ENCODE measurements around the gene SYT9. TPM values are rescaled to one million over a fixed set of nuclear protein-coding genes. Genes with fewer than 3 reads are reported as not detected.

Gene SYT9
- total RNA-seq, 1 donor from 2014 or later, result 5.3 TPM

DNA sequence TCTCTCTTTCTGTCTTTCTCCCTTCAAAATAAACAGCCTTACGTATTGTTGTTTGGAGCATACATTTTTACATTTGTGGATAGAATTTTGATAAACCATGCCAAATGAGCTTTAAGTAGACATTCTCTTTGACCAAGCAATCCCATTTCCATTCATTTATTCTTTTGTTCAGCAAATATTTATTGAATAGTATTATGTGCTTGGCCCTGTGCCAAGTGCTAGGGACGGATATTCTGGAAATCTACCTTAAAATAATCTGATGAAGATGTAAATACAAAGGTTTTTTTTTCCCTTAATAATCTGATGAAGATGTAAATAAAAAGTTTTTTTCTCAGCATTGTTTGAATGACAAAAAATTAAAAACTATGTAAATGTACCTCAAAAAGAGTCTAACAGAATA is 235.7 kb downstream of the SYT9 start:
- Mint-ChIP-seq H3K27ac (no peak overlapping the region), H3K27me3 (ENCODE audit: insufficient read depth, low read depth) (peaks cover 4% of the 10 kb centered on the region)

GRCh38 chr11:7488681-7489080 is 237.0 kb downstream of the SYT9 start:
- H3K4me2 ChIP-seq, result no peak overlapping the region
- Mint-ChIP-seq H3K9me3 (no peaks in the 10 kb centered on the region), H3K27me3 (ENCODE audit: insufficient read depth, low read depth) (peaks cover 4% of the 10 kb centered on the region), H3K36me3 (no peaks in the 10 kb centered on the region), H3K27ac (no peak overlapping the region), H3K4me3 (no peak overlapping the region), H3K4me1 (peaks cover 12% of the 10 kb centered on the region)
- no peaks in the 10 kb centered on the region for H4K20me1 ChIP-seq (ENCODE audit: low read depth)
- H3K36me3 ChIP-seq, result no peaks in the 10 kb centered on the region
- H3K4me3 ChIP-seq, result no peak overlapping the region
- H3K9me3 ChIP-seq (ENCODE audit: low read depth), result no peaks in the 10 kb centered on the region
- no peak for DNase-seq (ENCODE audit: low spot score)
- no peak overlapping the region for H3K9ac ChIP-seq
- no peaks in the 10 kb centered on the region for H3K79me2 ChIP-seq (ENCODE audit: low read depth)
- no peaks in the 10 kb centered on the region for H3K27me3 ChIP-seq
- no peak overlapping the region for H3K27ac ChIP-seq
- no peaks in the 10 kb centered on the region for H3F3A ChIP-seq (ENCODE audit: low read depth)
- no peaks in the 10 kb centered on the region for H3K4me1 ChIP-seq
- TF ChIP-seq, protein P1, sequence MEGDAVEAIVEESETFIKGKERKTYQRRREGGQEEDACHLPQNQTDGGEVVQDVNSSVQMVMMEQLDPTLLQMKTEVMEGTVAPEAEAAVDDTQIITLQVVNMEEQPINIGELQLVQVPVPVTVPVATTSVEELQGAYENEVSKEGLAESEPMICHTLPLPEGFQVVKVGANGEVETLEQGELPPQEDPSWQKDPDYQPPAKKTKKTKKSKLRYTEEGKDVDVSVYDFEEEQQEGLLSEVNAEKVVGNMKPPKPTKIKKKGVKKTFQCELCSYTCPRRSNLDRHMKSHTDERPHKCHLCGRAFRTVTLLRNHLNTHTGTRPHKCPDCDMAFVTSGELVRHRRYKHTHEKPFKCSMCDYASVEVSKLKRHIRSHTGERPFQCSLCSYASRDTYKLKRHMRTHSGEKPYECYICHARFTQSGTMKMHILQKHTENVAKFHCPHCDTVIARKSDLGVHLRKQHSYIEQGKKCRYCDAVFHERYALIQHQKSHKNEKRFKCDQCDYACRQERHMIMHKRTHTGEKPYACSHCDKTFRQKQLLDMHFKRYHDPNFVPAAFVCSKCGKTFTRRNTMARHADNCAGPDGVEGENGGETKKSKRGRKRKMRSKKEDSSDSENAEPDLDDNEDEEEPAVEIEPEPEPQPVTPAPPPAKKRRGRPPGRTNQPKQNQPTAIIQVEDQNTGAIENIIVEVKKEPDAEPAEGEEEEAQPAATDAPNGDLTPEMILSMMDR (IDR thresholded peaks at IDR 0.05), result no peak
- no peak for TF ChIP-seq EZH2 (IDR thresholded peaks at IDR 0.05)
- TF ChIP-seq EZH2phosphoT487 (IDR thresholded peaks at IDR 0.05), result no peak
- H2AFZ ChIP-seq (replicated peaks), result no peak overlapping the region

More for the DNA sequence above, 235.7 kb downstream of the SYT9 start:
- Histone ChIP-seq H3F3A (ENCODE audit: low read depth) (no peaks in the 10 kb centered on the region), H3K27me3 (no peaks in the 10 kb centered on the region), H3K4me1 (no peaks in the 10 kb centered on the region), H3K36me3 (no peaks in the 10 kb centered on the region), H2AFZ (replicated peaks) (no peak overlapping the region), H4K20me1 (ENCODE audit: low read depth) (no peaks in the 10 kb centered on the region), H3K9ac (no peak overlapping the region), H3K4me3 (no peak overlapping the region), H3K79me2 (ENCODE audit: low read depth) (no peaks in the 10 kb centered on the region), H3K4me2 (no peak overlapping the region), H3K27ac (no peak overlapping the region), H3K9me3 (ENCODE audit: low read depth) (no peaks in the 10 kb centered on the region)
- TF ChIP-seq, protein P1 (IDR thresholded peaks at IDR 0.05), result no peak
- no peak for TF ChIP-seq EZH2phosphoT487 (IDR thresholded peaks at IDR 0.05)
- no peaks in the 10 kb centered on the region for H3K36me3 Mint-ChIP-seq
- no peaks in the 10 kb centered on the region for H3K9me3 Mint-ChIP-seq
- H3K4me1 Mint-ChIP-seq, result peaks cover 12% of the 10 kb centered on the region
- H3K4me3 Mint-ChIP-seq, result no peak overlapping the region
- no peak for DNase-seq (ENCODE audit: low spot score)

- H3K4me2 ChIP-seq, result no peak overlapping the region
- no peaks in the 10 kb centered on the region for H3F3A ChIP-seq (ENCODE audit: low read depth)
- TF ChIP-seq, protein P1 (IDR thresholded peaks at IDR 0.05), result no peak
- H3K4me3 Mint-ChIP-seq, result no peak overlapping the region
- no peak for DNase-seq (ENCODE audit: low spot score)
- H3K4me3 ChIP-seq, result no peak overlapping the region
- no peaks in the 10 kb centered on the region for H3K4me1 ChIP-seq
- no peaks in the 10 kb centered on the region for H4K20me1 ChIP-seq (ENCODE audit: low read depth)
- no peak overlapping the region for H3K27ac Mint-ChIP-seq
- H3K9ac ChIP-seq, result no peak overlapping the region
- no peaks in the 10 kb centered on the region for H3K36me3 Mint-ChIP-seq
- no peaks in the 10 kb centered on the region for H3K27me3 ChIP-seq
- H3K9me3 ChIP-seq (ENCODE audit: low read depth), result no peaks in the 10 kb centered on the region
- H2AFZ ChIP-seq (replicated peaks), result no peak overlapping the region
- H3K27me3 Mint-ChIP-seq (ENCODE audit: insufficient read depth, low read depth), result peaks cover 4% of the 10 kb centered on the region
- H3K4me1 Mint-ChIP-seq, result peaks cover 12% of the 10 kb centered on the region
- no peak overlapping the region for H3K27ac ChIP-seq
- no peaks in the 10 kb centered on the region for H3K79me2 ChIP-seq (ENCODE audit: low read depth)
- H3K36me3 ChIP-seq, result no peaks in the 10 kb centered on the region
- H3K9me3 Mint-ChIP-seq, result no peaks in the 10 kb centered on the region
Measured at GRCh38 chr11:7489376-7489775, 237.7 kb downstream of the SYT9 start.

DNA sequence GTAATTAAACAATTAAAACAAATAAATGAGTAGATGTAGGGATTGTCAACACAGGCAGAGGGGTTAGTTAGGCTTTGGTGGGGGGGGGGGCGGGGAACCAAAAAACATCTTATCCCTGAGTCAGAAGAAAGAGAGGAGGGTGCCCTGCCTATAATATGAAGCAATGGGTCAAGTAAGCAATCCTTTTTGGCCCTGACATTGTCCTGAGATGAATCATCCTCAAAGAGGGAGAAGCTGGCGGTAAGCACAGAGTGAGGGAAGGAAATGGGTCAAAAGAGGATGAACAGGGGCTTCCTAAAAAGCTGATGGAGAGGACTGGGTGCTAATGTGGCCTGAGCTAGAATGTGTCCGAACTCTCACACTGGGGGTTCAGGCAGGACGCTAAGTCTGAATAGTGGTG is 238.3 kb downstream of the SYT9 start:
- peaks cover 4% of the 10 kb centered on the region for H3K27me3 Mint-ChIP-seq (ENCODE audit: insufficient read depth, low read depth)
- Histone ChIP-seq H3K27ac (no peak overlapping the region), H3K4me3 (no peak overlapping the region), H3K79me2 (ENCODE audit: low read depth) (no peaks in the 10 kb centered on the region), H3K9ac (no peak overlapping the region), H3K36me3 (no peaks in the 10 kb centered on the region), H3K9me3 (ENCODE audit: low read depth) (no peaks in the 10 kb centered on the region), H3F3A (ENCODE audit: low read depth) (no peaks in the 10 kb centered on the region), H2AFZ (replicated peaks) (no peak overlapping the region), H3K4me2 (no peak overlapping the region), H4K20me1 (ENCODE audit: low read depth) (no peaks in the 10 kb centered on the region), H3K4me1 (no peaks in the 10 kb centered on the region), H3K27me3 (no peaks in the 10 kb centered on the region)
- DNase-seq (ENCODE audit: low spot score), result no peak
- H3K4me3 Mint-ChIP-seq, result no peak overlapping the region
- H3K36me3 Mint-ChIP-seq, result no peaks in the 10 kb centered on the region
- TF ChIP-seq, protein P1 (IDR thresholded peaks at IDR 0.05), result no peak
- peaks cover 10% of the 10 kb centered on the region for H3K4me1 Mint-ChIP-seq
- no peaks in the 10 kb centered on the region for H3K9me3 Mint-ChIP-seq
- no peak overlapping the region for H3K27ac Mint-ChIP-seq
